ENCODE results near the gene FLT3.
"Not testable (repeated sequence)": the region's sequence is repeated elsewhere in the genome, so short reads cannot be mapped to it uniquely, and the experiment has no call there.

Gene FLT3

DNA sequence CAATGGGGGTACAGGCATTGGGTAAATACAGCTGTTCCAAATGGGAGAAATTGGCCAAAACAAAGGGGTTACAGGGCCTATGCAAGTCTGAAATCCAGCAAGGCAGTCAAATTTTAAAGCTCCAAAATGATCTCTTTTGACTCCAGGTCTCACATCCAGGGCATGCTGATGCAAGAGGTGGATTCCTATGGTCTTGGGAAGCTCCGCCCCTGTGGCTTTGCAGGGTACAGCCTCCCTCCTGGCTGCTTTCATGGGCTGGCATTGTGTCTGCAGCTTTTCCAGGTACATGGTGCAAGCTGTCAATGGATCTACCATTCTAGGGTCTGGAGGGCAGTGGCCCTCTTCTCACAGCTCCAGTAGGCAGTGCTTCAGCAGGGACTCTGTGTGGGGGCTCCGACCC lies 22.6 kb downstream of the FLT3 start:
- not testable (repeated sequence) for H3K4me1 Mint-ChIP-seq (ENCODE audit: low read depth); H3K4me3 Mint-ChIP-seq; H3K27ac Mint-ChIP-seq; H3K36me3 Mint-ChIP-seq (ENCODE audit: low read depth); H3K9me3 Mint-ChIP-seq; DNase-seq (ENCODE audit: low spot score)
- peaks cover 11% of the 10 kb centered on the region for H3K27me3 Mint-ChIP-seq (ENCODE audit: low read depth)

DNA sequence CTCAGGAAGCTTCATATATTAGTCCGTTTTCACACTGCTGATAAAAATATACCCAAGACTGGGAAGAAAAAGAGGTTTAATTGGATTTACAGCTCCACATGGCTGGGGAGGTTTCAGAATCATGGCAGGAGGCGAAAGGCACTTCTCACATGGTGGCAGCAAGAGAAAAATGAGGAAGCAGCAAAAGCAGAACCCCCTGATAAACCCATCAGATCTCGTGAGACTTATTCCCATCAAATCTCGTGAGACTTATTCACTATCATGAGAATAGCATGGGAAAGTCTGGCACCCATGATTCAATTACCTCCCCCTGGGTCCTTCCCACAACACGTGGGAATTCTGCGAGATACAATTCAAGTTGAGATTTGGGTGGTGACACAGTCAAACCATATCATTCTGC lies 23.1 kb downstream of the FLT3 start:
- Mint-ChIP-seq H3K27me3 (ENCODE audit: low read depth) (peaks cover 11% of the 10 kb centered on the region), H3K27ac (no peak overlapping the region), H3K4me1 (ENCODE audit: low read depth) (no peaks in the 10 kb centered on the region), H3K36me3 (ENCODE audit: low read depth) (no peaks in the 10 kb centered on the region), H3K9me3 (no peaks in the 10 kb centered on the region), H3K4me3 (no peak overlapping the region)
- no peak for DNase-seq (ENCODE audit: low spot score)

DNA sequence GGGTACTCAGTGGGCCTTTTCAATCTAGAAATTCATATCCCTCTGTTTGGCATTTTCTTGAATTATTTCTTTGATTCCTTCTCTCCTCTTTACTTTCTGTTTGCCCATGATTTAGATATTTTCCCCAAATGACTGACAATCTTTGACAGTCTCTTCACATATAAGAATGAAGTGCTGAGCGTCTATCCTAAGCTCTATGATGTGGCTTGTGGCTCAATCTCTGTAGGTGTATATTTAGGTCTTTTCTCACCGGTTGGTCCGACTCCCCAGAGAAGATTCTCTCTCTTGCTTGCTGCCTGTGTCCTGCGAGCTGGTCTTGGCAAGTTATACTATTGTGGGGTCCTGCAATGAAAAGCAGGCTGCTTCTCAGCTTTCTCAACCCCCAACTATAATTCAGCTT lies 29.0 kb downstream of the FLT3 start:
- H3K36me3 Mint-ChIP-seq (ENCODE audit: low read depth): no peaks in the 10 kb centered on the region
- peaks cover 14% of the 10 kb centered on the region for H3K27me3 Mint-ChIP-seq (ENCODE audit: low read depth)
- H3K9me3 Mint-ChIP-seq: no peaks in the 10 kb centered on the region
- no peak for DNase-seq (ENCODE audit: low spot score)
- H3K4me3 Mint-ChIP-seq: no peak overlapping the region
- no peak overlapping the region for H3K27ac Mint-ChIP-seq
- peaks cover 2% of the 10 kb centered on the region for H3K4me1 Mint-ChIP-seq (ENCODE audit: low read depth)

DNA sequence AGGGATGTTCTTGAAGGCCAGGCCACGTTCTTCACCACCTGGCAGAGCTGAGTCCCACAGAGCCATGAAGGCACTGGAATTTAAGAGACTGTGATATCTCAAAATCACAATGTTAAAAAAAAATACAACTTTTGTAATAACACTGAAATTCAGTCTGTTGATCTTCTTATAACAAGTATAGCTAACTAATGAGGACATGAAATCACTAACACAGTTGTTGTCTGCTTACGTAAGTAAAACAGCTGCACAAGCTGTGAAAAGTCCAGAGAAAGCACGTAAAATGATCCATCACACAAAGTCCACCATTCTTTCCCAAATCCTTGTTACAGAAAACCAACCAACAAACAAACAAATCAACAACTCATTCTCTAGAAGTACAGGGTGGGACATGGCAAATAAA lies 32.9 kb downstream of the FLT3 start:
- H3K4me1 Mint-ChIP-seq (ENCODE audit: low read depth): peaks cover 2% of the 10 kb centered on the region
- no peaks in the 10 kb centered on the region for H3K9me3 Mint-ChIP-seq
- no peaks in the 10 kb centered on the region for H3K36me3 Mint-ChIP-seq (ENCODE audit: low read depth)
- H3K4me3 Mint-ChIP-seq: no peak overlapping the region
- peaks cover 11% of the 10 kb centered on the region for H3K27me3 Mint-ChIP-seq (ENCODE audit: low read depth)
- H3K27ac Mint-ChIP-seq: no peak overlapping the region
- no peak for DNase-seq (ENCODE audit: low spot score)

DNA sequence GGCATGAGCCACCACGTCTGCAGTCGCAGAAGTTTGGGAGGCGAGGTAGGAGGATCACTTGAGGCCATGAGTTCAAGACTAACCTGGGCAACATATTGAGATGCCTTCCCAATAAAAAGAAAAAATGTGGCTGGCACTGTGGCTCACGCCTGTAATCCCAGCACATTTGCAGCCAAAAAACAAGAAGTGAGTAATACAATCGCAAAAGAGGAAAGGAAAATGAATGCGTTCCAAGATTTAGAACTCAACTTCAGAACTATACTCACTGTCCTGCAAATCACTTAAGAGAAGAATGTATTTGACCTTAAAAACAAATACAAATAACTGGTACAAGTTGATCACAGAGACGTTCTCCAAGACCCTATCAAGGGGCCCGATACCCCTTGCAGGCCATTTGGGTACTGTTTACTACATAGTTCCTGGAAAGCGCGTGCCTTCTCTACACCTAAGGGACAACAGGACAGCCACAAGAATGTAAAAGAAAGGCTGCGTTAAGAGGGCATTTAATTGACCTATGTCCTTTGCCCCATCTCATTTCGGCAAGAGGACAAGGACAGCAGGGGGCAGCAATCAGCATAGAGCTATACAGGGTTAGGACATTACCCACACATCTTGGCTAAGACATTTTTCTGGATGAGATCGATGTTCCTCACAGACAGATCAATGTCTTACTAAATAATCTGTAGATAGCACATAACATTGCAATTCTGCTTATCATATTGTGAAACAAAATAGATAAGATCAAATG lies 41.3 kb downstream of the FLT3 start:
- Mint-ChIP-seq H3K4me3 (no peak overlapping the region), H3K9me3 (no peaks in the 10 kb centered on the region), H3K27ac (no peak overlapping the region), H3K4me1 (ENCODE audit: low read depth) (no peaks in the 10 kb centered on the region), H3K27me3 (ENCODE audit: low read depth) (peaks cover 20% of the 10 kb centered on the region), H3K36me3 (ENCODE audit: low read depth) (no peaks in the 10 kb centered on the region)
- peak; percentile 9 for DNase-seq (ENCODE audit: low spot score)

DNA sequence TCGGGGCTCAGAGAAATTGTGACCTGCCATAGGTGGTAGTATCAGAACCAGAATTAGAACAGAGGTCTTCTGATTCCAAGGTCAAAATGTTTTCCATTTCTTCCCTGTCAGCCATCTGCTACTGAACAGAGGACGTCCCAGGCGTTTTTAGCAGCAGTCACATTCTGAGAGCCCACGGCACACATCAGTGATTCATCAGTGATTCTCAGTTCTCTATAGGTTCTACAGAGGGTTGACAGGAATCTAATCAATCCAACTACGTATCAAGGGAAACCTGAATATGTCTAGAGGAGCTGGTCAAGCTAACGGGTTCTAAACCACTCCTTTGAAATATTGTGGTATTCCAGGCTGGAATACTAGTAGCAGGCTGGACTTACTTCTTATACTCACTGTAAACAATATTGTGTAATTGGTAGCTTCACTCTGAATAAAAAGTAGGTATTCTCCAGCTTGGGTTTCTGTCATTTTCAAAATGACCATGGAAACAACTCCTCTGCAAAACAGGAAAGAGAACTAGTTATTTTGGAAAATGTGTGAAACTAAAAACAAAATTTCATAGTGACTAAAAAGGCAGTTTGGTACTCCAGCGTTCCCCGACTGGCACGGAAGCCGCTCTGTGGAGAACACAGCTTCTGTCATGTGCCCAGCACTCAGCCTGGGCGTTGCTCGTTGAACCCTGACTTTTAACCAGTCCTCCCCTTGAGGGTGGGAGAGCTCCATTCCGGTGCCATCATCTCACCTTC lies 43.2 kb downstream of the FLT3 start:
- H3K27me3 Mint-ChIP-seq (ENCODE audit: low read depth): peaks cover 26% of the 10 kb centered on the region
- no peaks in the 10 kb centered on the region for H3K4me1 Mint-ChIP-seq (ENCODE audit: low read depth)
- H3K4me3 Mint-ChIP-seq: no peak overlapping the region
- no peak overlapping the region for H3K27ac Mint-ChIP-seq
- no peak for DNase-seq (ENCODE audit: low spot score)
- H3K36me3 Mint-ChIP-seq (ENCODE audit: low read depth): no peaks in the 10 kb centered on the region
- no peaks in the 10 kb centered on the region for H3K9me3 Mint-ChIP-seq

DNA sequence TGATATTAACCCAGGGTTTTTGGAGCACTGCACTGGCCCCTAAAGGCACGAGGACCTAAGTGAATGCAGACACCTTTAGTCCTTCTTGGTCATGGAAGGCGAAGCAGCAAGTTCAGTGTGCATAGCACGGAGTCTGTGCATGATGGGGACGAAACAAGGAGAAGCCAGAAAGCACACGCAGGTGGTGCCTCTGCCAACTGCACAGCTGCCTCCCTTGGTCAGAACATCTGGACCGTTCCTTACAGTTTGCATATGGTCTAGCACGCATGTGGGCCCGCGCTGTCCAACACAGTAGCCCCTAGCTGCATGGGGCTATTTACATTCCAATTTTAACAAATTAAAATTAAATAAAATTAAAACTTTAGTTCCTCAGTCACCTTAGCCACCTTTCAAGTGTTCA lies 44.0 kb downstream of the FLT3 start:
- Mint-ChIP-seq H3K9me3 (no peaks in the 10 kb centered on the region), H3K4me1 (ENCODE audit: low read depth) (no peaks in the 10 kb centered on the region), H3K27ac (no peak overlapping the region), H3K4me3 (no peak overlapping the region), H3K36me3 (ENCODE audit: low read depth) (no peaks in the 10 kb centered on the region), H3K27me3 (ENCODE audit: low read depth) (peaks cover 26% of the 10 kb centered on the region)
- no peak for DNase-seq (ENCODE audit: low spot score)

DNA sequence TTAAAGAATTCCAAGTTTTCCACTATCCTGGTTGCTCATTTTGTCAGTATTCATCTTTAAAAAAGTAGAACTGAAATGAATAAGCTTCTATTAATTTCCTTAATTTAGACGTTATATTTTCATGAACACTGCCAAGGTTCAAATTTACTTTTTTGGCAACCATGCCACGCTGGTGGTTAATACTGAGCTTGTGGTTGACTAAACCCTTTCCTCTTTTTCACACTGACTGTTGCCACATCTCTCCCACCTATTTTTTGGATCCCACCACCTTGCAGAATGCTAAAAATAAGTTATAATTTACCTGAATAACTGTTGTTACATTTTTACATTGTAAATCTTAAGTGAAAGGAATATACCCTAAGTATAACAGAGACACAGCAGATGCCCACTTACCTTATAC lies 45.0 kb downstream of the FLT3 start:
- peaks cover 27% of the 10 kb centered on the region for H3K27me3 Mint-ChIP-seq (ENCODE audit: low read depth)
- H3K4me1 Mint-ChIP-seq (ENCODE audit: low read depth): no peaks in the 10 kb centered on the region
- no peak for DNase-seq (ENCODE audit: low spot score)
- no peak overlapping the region for H3K4me3 Mint-ChIP-seq
- H3K27ac Mint-ChIP-seq: no peak overlapping the region
- no peaks in the 10 kb centered on the region for H3K36me3 Mint-ChIP-seq (ENCODE audit: low read depth)
- H3K9me3 Mint-ChIP-seq: no peaks in the 10 kb centered on the region

DNA sequence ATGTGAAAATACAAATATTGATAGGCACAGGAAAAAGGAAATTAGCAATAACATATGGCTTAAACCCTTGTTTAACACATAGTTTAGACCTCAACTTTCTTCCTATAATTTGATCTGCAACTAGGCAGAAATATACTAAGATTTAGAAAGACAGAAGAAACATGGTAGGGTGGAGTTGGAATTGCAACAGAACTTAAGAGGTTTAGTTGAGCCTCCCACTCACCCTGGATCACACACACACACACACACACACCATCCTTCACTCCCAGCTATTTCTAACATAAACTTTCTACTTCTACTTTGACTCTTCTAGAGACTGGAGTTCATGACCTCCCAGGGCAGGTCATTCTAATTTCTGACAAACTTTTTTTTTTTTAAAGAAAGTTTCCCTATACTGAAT lies 47.4 kb downstream of the FLT3 start:
- H3K27me3 Mint-ChIP-seq (ENCODE audit: low read depth): peaks cover 37% of the 10 kb centered on the region
- no peak overlapping the region for H3K4me3 Mint-ChIP-seq
- peaks cover 8% of the 10 kb centered on the region for H3K4me1 Mint-ChIP-seq (ENCODE audit: low read depth)
- H3K9me3 Mint-ChIP-seq: no peaks in the 10 kb centered on the region
- no peaks in the 10 kb centered on the region for H3K36me3 Mint-ChIP-seq (ENCODE audit: low read depth)
- no peak for DNase-seq (ENCODE audit: low spot score)
- H3K27ac Mint-ChIP-seq: no peak overlapping the region

DNA sequence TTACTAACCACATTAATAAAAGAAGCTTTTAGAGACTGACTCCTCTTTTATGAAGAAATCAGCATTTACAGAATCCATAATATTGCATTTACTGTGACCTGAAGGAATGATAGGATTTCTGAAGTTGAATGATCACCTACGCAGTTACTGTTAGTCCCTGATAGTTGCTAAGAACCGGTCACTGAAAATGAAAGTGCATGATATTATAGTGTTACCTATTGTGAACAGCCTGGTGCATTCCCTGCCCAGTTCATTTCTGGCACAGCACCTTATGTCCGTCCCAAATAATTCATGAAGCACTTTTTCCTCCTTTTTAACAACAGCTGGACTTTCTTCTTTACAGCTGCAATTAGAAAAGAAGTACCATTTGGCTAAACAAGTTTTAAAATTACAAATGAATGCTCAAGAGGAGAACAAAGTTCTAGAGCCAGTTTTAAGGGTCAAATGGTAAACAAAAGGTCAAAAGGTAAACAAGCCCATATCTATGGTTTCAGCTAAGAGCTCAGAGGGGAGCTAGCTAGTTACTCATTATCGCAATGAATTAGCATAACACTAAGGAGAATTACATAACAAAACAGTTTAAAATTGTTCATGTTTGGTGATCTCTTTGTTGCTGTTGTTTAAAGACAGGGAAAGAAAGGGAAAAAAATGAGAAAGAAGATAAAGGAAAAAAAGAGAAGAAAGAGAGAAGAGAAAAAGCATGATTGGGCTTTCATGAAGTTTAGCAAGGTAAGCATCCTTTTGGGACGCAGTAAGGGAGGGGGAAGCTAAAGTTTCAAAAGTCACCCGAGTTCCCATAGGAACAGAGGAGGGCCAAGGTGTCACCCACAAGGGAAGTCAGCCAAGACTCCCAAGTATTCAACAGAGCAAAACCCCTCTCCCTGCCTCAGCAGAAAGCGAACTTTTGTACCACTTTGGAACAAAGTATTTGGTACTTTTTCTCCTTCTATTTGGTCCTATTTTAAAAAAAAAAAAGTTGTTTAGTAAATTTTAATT lies 50.2 kb downstream of the FLT3 start:
- H3K27ac Mint-ChIP-seq: no peak overlapping the region
- no peaks in the 10 kb centered on the region for H3K36me3 Mint-ChIP-seq (ENCODE audit: low read depth)
- H3K9me3 Mint-ChIP-seq: no peaks in the 10 kb centered on the region
- DNase-seq (ENCODE audit: low spot score): no peak
- H3K4me1 Mint-ChIP-seq (ENCODE audit: low read depth): peaks cover 11% of the 10 kb centered on the region
- peaks cover 25% of the 10 kb centered on the region for H3K27me3 Mint-ChIP-seq (ENCODE audit: low read depth)
- H3K4me3 Mint-ChIP-seq: no peak overlapping the region

DNA sequence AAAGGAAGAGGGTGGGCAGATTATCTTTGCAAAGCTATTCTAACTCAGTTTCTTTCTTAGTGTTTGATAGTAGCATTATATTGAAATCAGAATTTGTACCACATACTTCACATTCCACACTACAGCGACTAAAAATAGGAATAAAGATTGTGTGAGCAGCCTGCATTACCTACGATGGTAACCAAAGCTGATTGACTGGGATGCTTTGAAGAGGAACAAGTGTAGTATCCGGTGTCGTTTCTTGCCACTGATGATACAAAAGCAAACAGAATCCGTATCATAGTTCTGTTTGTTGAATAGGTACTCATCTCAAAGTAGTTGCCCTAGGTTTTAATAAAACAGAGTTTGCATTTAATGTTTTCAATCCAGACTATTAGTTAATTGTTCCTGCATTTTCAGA lies 51.2 kb downstream of the FLT3 start:
- peaks cover 19% of the 10 kb centered on the region for H3K27me3 Mint-ChIP-seq (ENCODE audit: low read depth)
- peaks cover 11% of the 10 kb centered on the region for H3K4me1 Mint-ChIP-seq (ENCODE audit: low read depth)
- H3K27ac Mint-ChIP-seq: no peak overlapping the region
- no peaks in the 10 kb centered on the region for H3K36me3 Mint-ChIP-seq (ENCODE audit: low read depth)
- H3K9me3 Mint-ChIP-seq: no peaks in the 10 kb centered on the region
- no peak overlapping the region for H3K4me3 Mint-ChIP-seq
- DNase-seq (ENCODE audit: low spot score): no peak

DNA sequence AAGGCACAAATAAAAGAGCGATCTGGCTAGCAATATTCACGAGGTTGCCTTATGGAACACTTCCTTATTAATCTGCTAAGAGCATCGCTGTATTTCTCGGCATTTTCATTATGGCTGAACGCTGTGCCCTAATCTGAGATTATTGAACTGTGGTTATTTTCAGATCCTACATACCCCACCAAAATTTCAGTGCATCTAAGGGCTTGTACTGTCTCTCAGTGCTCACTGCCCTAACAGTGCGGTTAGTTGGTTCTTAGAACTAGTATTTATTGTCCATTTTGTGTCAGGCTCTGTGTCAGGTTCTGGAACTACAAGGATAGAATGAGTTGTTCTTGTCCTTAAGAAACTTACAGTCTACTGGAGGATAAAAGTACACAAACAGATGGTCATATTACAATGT lies 51.6 kb downstream of the FLT3 start:
- Mint-ChIP-seq H3K4me1 (ENCODE audit: low read depth) (peaks cover 11% of the 10 kb centered on the region), H3K36me3 (ENCODE audit: low read depth) (no peaks in the 10 kb centered on the region), H3K4me3 (no peak overlapping the region), H3K27me3 (ENCODE audit: low read depth) (peaks cover 17% of the 10 kb centered on the region), H3K9me3 (no peaks in the 10 kb centered on the region), H3K27ac (no peak overlapping the region)
- no peak for DNase-seq (ENCODE audit: low spot score)

DNA sequence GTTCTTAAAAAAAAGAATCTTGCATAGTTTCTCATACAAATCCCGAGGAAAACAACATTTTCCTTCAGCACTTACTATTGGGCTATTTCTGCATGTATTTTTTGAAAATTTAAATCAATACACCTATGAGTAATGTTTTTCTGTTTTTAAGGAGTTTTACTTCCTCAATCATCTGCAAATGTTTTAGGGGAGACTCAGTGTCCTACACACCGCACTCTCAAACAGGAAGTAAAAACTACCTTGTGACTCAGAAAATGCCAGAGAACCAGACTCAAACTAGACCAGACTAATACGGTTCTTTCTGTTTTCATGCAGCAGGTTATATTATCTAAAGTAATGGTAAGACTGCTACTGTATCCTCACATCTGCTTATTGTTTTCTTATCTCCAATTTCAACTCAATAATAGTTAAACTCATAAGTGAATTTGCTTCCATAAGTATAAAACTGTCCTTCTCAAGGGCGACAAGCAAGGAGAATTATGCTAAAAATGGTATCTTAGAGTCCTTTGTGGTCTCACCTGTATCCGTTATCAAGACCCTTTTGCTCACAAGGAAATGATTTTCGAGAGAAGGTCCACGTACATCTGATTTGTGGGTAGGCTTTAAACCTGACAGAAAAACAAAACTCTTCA lies 52.5 kb downstream of the FLT3 start:
- no peak for DNase-seq (ENCODE audit: low spot score)
- Mint-ChIP-seq H3K27me3 (ENCODE audit: low read depth) (peaks cover 20% of the 10 kb centered on the region), H3K4me1 (ENCODE audit: low read depth) (peaks cover 11% of the 10 kb centered on the region), H3K9me3 (no peaks in the 10 kb centered on the region), H3K27ac (no peak overlapping the region), H3K36me3 (ENCODE audit: low read depth) (no peaks in the 10 kb centered on the region), H3K4me3 (no peak overlapping the region)
